ENCODE measurements around the gene CAVIN2. TPM values are rescaled to one million over a fixed set of nuclear protein-coding genes. Genes with fewer than 3 reads are reported as not detected.

CAVIN2 gene
- total and polyA plus RNA-seq, 2 experiments from 2014 or later, result 2.0 to 4.8 TPM

- H4K20me1 ChIP-seq (ENCODE audit: insufficient read depth, poor library complexity, severe bottlenecking), result no peaks in the 10 kb centered on the region
- no peaks in the 10 kb centered on the region for H3K9me3 ChIP-seq (ENCODE audit: low read depth)
- no peaks in the 10 kb centered on the region for H3K27me3 ChIP-seq
- no peak overlapping the region for H3K4me2 ChIP-seq
- H3K4me1 ChIP-seq (ENCODE audit: insufficient read depth), result no peaks in the 10 kb centered on the region
- H3K79me2 ChIP-seq, result no peaks in the 10 kb centered on the region
- WGBS (ENCODE audit: low lambda C conversion rate, missing lambda C conversion rate), result 95% methylated on average over 11 of the region's 11 CpGs
- no peaks in the 10 kb centered on the region for H3K36me3 ChIP-seq (replicated peaks; ENCODE audit: insufficient read depth, low read depth)
- no peak for TF ChIP-seq EZH2phosphoT487 (IDR thresholded peaks at IDR 0.05; ENCODE audit: low read depth, severe bottlenecking, unreplicated experiment)
- TF ChIP-seq CTCF (IDR thresholded peaks at IDR 0.05; ENCODE audit: poor library complexity), result no peak
- TF ChIP-seq EZH2 (IDR thresholded peaks at IDR 0.05; ENCODE audit: borderline replicate concordance), result no peak
- no peak overlapping the region for H2AFZ ChIP-seq
- no peaks in the 10 kb centered on the region for H3K9me2 ChIP-seq (replicated peaks; ENCODE audit: insufficient read depth)
- no peak overlapping the region for H3K27ac ChIP-seq
- no peak for DNase-seq (ENCODE audit: low spot score)
- H3K4me3 ChIP-seq, result no peak overlapping the region
These were observed 10.4 kb downstream of the CAVIN2 start for GRCh38 chr2:191836471-191836852.

DNA sequence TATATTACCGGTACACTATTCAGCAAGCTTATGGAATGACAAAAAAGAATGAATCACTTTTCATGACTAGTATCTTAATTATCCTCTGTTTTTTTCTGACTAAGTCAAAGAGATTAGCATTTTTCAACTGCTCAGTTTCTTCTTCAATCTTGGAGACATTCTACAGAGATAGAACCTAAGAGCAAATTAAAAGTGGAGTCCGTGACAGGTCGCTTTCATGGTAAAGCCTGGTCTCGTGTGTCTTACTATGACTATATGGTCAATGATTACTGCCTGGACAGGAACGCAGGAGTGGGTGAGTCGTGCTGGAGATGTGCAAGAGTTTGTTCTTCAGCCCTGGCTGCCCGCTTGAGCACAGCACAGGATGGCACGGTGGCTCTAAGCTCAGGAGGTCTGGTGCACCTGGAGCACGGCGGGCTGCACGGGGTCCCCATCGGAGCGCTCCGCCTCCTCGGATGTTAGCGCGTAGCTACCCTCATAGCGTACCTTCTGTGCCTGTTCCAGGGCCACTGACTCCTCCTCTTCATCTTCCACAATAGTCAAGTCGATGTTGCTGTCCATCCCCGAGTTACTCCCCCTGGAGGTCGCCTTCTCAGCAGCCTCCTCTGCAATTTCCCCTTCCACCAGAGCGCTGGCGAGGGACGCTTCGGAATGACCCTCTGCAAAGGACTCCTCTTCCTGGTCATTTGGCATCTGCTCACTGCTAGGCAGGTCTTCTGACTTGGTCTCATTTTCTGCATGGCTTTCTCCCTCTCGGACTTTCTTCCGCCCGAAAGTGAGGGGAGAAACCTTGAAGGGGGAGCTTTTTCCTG lies 11.1 kb downstream of the CAVIN2 start:
- H3K4me1 ChIP-seq (ENCODE audit: insufficient read depth), result no peaks in the 10 kb centered on the region
- H3K79me2 ChIP-seq, result no peaks in the 10 kb centered on the region
- no peak overlapping the region for H3K4me2 ChIP-seq
- H3K27me3 ChIP-seq, result no peaks in the 10 kb centered on the region
- no peak overlapping the region for H3K27ac ChIP-seq
- no peaks in the 10 kb centered on the region for H4K20me1 ChIP-seq (ENCODE audit: insufficient read depth, poor library complexity, severe bottlenecking)
- no peak overlapping the region for H3K4me3 ChIP-seq
- DNase-seq (ENCODE audit: low spot score), result no peak
- H3K36me3 ChIP-seq (replicated peaks; ENCODE audit: insufficient read depth, low read depth), result no peaks in the 10 kb centered on the region
- H2AFZ ChIP-seq, result no peak overlapping the region
- 93% methylated on average over 27 of the region's 28 CpGs for WGBS (ENCODE audit: low lambda C conversion rate, missing lambda C conversion rate)
- no peaks in the 10 kb centered on the region for H3K9me3 ChIP-seq (ENCODE audit: low read depth)
- no peak for TF ChIP-seq CTCF (IDR thresholded peaks at IDR 0.05; ENCODE audit: poor library complexity)
- no peak for TF ChIP-seq EZH2 (IDR thresholded peaks at IDR 0.05; ENCODE audit: borderline replicate concordance)
- TF ChIP-seq EZH2phosphoT487 (IDR thresholded peaks at IDR 0.05; ENCODE audit: low read depth, severe bottlenecking, unreplicated experiment), result no peak
- no peaks in the 10 kb centered on the region for H3K9me2 ChIP-seq (replicated peaks; ENCODE audit: insufficient read depth)

DNA sequence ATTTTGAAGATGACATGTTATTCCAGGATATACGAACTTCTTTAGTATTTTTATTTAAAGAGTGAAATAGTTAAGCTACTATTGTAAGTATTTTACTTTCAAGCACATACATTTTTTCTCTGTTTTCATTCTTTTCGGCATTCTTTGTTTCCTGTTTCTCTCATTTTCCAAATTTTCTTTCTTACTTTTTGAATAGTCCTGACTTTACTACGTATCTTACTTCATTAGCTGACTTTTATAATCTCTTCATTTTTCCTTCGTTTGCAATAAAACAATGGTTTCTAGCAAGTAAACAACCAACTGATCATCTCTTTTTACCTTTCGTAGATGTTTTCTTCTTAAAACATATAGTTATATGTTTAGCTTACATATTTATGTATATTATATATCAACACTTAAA lies 11.8 kb downstream of the CAVIN2 start:
- no peaks in the 10 kb centered on the region for H3K9me2 ChIP-seq (replicated peaks; ENCODE audit: insufficient read depth)
- H3K36me3 ChIP-seq (replicated peaks; ENCODE audit: insufficient read depth, low read depth), result no peaks in the 10 kb centered on the region
- H4K20me1 ChIP-seq (ENCODE audit: insufficient read depth, poor library complexity, severe bottlenecking), result no peaks in the 10 kb centered on the region
- H3K27ac ChIP-seq, result no peak overlapping the region
- H3K4me2 ChIP-seq, result no peak overlapping the region
- H3K9me3 ChIP-seq (ENCODE audit: low read depth), result no peaks in the 10 kb centered on the region
- no peaks in the 10 kb centered on the region for H3K27me3 ChIP-seq
- no peak overlapping the region for H3K4me3 ChIP-seq
- no peak for DNase-seq (ENCODE audit: low spot score)
- 94% methylated on average over 5 of the region's 5 CpGs for WGBS (ENCODE audit: low lambda C conversion rate, missing lambda C conversion rate)
- H3K79me2 ChIP-seq, result no peaks in the 10 kb centered on the region
- H2AFZ ChIP-seq, result no peak overlapping the region
- no peaks in the 10 kb centered on the region for H3K4me1 ChIP-seq (ENCODE audit: insufficient read depth)
- TF ChIP-seq EZH2 (IDR thresholded peaks at IDR 0.05; ENCODE audit: borderline replicate concordance) (no peak), EZH2phosphoT487 (IDR thresholded peaks at IDR 0.05; ENCODE audit: low read depth, severe bottlenecking, unreplicated experiment) (no peak), CTCF (IDR thresholded peaks at IDR 0.05; ENCODE audit: poor library complexity) (no peak)
